Ovary (tissue), 3 donors: ENCODE measurements around the gene RPL22L1.

Experiments
- EP300 ChIP-seq: sonication (generic); formaldehyde crosslinking; IDR thresholded peaks from one replicate; pipeline ENCODE4 v1.6.1; 2017; ENCODE audit warnings: antibody characterized with exemption
- POLR2A ChIP-seq: fragments of 450-650 bp; IDR thresholded peaks from one replicate; pipeline ENCODE4 v1.6.1; 2017; ENCODE audit warnings: antibody characterized with exemption, mild to moderate bottlenecking, moderate library complexity
- TF ChIP-seq, protein P1 (sequence below), 3 donors: fragments of 450-650 bp in 2 of 3; fragments of 200-600 bp in 1 of 3; IDR thresholded peaks; one replicate each; pipeline versions ENCODE4 v1.5.1 to v1.8.0; 2016 to 2022; ENCODE audit warnings: antibody characterized with exemption in 3 of 3, mild to moderate bottlenecking in 1 of 3
- donor health status: DM: no; HTN: no; CAD: no.

DNA sequence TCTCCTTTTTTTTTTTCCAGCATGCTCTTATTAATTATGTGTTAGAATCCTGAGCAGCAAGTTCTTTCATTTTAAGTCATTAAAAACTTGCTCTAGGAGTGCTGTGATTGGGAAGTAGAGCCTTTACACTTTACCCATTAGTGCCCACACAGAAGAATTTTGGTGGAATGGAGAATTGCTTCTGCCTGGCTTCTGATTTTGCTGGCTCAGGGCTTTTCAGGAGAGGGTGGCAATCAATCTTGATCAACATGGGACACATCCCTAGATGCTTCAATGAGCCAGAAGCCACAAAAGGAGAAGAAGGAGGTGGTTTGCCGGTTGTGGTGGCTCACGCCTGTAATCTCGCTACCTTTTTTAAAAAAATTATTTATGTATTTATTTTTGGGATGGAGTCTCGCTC, 39.4 kb downstream of the RPL22L1 start:
- TF ChIP-seq POLR2A (no peak), EP300 (no peak)
- TF ChIP-seq, protein P1, sequence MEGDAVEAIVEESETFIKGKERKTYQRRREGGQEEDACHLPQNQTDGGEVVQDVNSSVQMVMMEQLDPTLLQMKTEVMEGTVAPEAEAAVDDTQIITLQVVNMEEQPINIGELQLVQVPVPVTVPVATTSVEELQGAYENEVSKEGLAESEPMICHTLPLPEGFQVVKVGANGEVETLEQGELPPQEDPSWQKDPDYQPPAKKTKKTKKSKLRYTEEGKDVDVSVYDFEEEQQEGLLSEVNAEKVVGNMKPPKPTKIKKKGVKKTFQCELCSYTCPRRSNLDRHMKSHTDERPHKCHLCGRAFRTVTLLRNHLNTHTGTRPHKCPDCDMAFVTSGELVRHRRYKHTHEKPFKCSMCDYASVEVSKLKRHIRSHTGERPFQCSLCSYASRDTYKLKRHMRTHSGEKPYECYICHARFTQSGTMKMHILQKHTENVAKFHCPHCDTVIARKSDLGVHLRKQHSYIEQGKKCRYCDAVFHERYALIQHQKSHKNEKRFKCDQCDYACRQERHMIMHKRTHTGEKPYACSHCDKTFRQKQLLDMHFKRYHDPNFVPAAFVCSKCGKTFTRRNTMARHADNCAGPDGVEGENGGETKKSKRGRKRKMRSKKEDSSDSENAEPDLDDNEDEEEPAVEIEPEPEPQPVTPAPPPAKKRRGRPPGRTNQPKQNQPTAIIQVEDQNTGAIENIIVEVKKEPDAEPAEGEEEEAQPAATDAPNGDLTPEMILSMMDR (IDR thresholded peaks at IDR 0.05) = no peak
